Activated CD4-positive, alpha-beta T cell treated with anti-CD3 and anti-CD28 coated beads, Interleukin-2, amount 50 U/mL, for 1 hour (primary cell): ENCODE results near the gene AURKA.

Experiments
- DNase-seq: peaks from one replicate; pipeline ENCODE4 v3.0.0-alpha.2; 2020

Gene AURKA

DNA sequence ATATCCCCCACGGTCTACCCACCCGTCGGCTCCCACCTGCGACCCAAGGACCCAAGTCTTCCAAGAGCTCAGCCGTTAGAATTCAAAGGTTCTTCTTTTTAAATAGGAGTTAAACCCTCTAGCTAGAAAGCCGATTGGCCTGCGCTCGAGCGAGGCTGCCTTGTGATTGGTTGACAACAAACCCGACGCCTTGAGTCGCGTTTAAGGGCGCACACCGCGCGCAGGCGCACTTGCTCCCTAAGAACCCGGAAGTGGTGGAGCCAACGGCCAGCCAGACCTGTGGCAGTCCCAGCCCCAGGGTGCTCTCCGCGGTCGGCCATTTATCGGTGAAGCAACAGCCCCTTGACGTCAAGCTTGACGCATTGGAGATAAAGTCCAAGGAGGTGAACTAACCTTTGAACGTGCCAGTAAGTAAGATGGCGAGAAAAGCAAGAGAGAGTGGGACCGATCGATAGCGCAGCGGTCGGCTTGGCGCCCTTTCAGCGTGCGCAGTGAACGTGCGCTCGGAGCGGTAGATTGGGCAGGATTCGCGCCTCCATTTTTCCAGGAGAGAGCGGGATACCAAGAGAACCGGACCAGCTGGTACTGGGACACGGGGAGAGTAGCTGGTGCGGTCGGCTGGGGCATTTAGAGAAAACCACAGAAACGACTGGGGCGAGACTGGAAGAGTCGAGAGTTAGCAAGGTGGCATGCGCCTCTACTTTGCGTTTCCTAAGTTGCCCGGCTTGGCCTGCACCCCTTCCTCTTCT lies at the start of gene AURKA, which contains the start of gene CSTF1:
Gene AURKA, minus strand, starts transcription at position 84 of the 749 bp plus-strand sequence. CDS start 4,018 bp downstream, outside the sequence.
Gene CSTF1, plus strand, starts transcription at position 514 of the 749 bp plus-strand sequence. CDS start 2,908 bp downstream, outside the sequence.
- DNase-seq, result peak; percentile 99

DNA sequence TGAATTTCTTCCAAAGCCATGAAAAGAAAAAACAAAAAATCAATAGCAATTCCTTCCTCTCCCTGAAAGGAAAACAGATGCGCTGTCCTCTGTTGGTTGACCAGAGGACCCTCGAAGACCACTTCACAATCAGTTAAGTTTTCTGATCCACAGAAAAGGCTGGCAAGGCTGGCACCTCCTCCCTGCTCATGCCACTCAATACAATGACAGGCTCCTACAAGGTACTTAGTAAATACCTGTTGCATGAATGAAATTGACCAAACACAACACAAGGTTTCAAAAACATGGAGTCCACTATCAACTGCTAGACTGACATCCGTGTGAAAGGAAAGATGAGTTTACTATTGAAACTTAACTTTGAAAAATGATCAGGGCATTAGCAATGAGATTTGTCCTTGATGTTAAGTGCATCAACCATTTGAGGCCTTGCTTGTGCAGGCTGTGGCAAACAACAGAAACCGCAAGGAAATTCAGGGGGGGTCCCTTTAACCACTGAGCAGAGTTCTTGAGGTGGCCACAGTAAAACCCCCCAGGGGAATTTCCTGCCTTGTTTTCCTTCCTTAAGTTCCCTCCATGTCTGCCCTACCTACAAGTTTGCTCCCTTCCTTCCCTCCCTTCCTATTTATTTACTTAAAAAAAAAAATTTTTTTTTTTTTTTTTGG lies 48.5 kb upstream of the AURKA start:
- no peak for DNase-seq

DNA sequence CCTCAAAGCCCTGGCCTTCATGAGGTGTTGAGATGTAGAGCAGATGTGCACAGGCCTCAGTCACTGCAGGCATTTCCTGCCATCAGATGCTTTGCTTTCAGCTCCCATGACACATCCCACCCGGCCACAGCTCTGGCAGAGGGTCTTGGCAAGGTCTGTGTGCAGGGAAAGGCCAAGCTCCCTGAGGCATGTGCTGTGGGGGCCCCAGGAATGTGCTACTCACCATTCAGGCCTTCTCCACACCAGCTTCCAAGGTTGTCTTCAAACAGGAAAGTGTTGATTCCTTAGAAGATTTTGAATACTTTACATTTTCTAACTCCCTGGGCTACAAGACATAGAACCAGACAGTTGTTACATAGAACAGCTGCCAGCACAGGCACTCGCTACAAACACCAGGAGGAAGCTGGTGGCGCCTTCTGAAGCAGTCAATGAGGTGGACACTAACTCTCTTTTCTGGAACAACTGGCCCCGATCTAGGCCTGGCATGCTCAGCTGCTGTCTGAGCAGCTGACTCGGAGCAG lies 47.8 kb upstream of the AURKA start:
- DNase-seq, result no peak

DNA sequence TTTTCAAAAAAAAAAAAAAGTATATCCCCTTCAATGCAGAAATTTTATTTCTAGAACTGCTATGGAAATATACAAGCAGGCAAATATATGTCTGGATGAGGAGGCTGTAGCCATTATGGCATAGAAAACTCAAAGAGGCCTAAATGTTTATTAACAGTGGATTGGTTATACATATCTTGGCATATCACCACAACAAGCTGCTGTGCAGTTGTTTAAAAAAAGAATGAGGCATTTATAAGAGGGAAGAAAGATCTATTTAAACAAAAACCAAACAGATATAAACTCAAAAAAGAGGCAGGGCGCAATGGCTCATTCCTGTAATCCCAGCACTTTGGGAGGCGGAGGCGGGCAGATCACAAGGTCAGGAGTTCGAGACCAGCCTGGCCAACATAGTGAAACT lies 46.3 kb upstream of the AURKA start:
- no peak for DNase-seq

DNA sequence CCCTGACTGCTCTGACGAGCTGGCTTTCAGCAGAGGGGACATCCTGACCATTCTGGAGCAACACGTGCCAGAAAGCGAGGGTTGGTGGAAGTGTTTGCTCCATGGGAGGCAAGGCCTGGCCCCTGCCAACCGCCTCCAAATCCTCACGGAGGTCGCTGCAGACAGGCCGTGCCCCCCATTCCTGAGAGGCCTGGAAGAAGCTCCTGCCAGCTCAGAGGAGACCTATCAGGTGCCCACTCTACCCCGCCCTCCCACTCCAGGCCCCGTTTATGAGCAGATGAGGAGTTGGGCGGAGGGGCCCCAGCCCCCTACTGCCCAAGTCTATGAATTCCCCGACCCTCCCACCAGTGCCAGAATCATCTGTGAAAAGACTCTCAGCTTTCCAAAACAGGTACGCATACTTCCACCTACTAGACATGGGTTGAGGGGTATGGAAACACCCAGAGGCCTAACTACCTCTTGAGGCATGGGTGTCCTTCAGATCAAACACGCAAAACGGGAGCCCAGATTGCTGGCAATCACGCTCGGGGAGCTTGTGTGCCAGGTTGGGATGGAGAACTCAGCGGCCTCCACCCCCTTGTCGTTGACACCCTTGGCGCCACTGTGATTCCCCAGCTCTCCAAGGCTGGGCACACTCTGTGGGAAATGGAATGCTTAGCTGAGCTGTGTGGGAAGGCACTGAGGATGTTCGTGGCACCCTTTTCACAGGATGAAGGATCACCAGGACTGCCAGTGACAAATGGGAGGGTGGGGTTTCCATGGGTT lies 45.4 kb upstream of the AURKA start:
- no peak for DNase-seq

DNA sequence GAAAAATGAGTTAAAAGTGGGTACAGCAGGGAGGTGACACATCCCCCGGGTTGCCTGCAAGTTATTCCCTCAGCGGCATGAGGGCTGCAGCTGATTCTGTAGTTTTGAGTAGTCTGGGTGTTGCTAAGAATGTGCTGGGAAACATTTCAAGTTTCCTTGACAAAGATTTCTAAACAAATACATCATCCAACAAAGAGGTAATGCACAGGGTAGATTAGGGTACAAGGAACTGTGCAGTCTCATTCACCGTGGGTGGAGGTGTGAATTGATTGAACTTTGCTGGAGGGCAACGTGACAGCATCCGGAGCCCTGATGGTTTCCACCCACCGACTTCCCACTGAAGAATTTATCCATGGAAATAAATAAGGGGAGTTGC lies 41.9 kb upstream of the AURKA start:
- DNase-seq, result no peak

DNA sequence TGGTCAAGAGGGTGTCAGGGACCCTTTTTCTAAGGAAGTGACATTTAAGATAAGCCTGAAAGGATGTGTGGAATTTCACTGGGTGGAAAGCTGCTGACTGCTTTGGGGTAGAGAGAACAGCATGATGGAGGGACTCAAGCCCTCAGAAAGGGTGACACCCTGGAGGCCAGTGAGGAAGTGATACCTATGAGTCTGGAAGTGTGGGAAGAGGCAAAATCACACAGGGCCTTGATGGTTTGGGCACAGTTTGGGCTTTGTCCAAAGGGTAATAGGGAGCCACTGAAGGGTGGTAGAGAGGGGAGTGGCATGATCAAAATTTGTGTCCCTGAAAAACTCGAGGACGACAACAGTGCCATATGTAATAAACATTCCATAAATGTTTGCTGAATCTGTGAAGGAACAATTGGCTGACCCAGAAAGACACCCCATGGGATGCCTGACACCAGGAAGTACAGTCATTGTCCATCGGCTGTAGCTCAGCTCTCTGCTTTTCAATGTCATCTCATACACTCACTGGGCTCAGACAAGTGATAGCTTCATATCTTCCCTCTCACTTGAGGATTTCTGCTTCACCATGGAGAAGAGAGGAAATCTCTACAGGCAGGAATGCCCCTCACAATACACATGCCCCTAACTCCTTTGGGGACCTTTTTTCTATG lies 41.3 kb upstream of the AURKA start:
- DNase-seq, result no peak

DNA sequence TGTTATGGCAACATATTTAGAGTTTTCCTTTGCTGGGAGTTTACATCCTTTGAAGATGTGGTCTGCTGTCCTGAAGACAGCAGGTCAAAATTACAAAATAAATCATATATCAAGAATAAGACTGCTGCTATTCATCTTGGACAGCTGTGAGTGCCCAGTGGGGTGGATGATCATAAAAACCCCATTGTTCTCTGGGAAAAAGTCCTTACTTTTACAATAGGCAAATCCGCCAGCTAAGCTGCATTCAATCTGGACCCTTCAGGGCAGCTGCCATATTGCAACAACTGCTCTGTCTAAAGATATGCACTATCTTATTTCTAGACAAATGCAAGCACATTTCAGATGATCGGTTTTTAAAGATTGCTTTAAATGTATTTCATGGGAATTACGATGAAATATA lies 39.5 kb upstream of the AURKA start:
- DNase-seq, result no peak

DNA sequence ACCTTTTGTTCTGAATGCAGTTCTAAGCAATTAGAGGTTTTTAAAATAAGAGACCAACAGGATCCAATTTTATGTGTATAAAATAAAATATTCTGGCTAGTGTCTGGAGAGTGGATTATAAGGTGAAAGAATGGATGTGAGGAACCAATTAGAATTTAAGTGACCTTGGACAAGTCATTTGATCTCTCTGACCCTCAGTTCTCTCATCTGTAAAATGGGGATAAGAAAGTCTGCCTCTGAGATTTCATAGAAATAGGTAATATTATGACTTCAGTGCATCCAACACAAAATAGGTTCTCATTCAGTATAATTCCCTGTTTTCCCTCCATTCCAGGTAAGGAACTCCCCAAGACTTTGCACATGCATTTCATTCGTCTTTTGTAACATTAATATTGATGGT lies 38.9 kb upstream of the AURKA start:
- DNase-seq, result no peak

DNA sequence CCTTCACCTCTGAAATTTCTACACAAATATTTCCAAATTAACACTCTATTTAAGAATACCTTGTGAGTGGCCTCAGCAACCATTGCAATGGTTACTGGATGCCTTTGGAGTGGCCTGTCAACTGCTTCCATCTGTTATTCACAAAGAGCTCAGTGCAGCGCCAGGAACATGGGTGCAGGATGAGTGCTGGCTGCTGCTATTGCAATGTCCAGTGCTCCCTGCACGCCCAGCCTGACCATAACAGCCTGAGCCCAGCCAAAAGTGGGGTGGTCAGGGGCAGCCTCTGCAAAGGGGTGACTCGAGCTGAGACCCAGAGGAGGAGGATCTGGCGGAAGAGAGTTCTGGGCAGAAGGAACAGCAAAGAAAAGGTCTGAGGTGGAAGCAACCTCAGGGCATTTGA lies 38.4 kb upstream of the AURKA start:
- DNase-seq, result no peak

DNA sequence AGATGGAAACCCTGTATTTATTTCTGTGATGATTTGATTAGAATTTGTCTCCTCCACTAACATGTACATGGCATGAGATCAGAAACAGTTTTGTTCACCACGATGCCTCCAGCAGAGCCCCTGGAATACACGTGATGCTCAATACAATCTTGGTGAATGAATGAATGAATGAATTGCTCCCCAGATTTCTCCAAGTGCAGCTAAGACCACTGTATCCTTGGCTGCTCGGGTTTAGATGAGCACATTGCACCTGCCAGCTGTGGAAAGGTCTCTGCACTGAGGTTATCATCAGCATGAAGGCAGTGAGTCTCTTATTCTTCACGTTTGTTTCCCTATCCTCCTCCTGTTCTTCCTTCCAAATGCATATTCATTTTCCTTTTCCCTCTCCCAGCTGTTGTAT lies 37.9 kb upstream of the AURKA start:
- no peak for DNase-seq

DNA sequence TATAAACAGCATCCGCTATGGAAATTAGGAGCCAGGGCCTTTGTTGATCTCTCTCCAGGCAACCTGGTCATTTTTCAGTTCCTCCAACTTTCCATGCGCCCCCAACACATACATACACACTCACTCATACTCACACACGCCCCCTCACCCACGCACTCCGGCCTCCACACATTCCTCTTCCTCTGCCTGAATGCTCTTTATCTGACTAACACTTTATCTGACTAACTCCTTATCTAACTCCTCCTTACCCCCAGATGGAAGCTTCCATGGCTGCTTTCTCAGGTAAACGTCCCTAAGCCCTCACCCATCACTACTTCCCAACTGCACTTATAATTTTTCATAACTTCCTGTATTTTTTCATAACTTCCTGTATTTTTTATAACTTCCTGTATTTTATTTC lies 37.5 kb upstream of the AURKA start:
- DNase-seq, result no peak

DNA sequence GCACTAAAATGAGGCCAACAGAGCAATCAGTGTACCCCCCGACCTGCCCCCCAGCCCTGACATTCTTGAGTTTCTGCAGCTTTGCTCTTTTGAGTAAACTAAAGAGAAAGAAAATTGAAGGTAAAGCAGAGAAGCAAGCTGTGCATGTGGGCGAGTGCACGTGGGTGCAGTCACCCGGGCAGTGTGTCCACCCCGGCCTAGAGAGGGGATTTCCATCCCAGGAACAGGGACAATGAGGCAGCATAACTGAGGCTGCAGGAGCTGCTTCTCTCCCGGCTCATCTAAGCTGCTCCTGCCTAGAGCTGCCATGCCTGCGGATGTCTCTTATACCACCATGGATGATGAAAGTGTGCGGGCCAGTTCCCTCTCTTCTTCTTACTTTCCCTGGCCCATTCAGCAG lies 36.9 kb upstream of the AURKA start:
- no peak for DNase-seq

DNA sequence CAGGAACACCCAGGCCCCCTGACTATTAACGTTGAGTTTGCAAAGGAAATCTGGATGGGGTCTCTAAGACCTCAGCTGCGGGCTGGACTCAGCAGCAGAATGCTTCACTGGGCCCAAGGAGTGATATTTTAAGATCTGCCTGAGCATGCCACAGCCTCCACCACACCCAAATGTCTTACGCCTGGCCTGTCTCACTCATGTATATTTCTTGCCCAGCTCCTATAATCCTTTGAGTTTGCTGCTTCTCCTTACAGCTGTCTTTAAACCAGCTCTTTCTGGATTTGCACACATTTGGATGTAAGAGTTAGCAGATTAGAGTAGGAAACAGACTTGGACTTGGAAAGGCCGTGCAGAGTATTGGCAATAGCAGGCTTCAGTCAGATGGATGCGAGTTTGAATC lies 36.4 kb upstream of the AURKA start:
- DNase-seq, result no peak

DNA sequence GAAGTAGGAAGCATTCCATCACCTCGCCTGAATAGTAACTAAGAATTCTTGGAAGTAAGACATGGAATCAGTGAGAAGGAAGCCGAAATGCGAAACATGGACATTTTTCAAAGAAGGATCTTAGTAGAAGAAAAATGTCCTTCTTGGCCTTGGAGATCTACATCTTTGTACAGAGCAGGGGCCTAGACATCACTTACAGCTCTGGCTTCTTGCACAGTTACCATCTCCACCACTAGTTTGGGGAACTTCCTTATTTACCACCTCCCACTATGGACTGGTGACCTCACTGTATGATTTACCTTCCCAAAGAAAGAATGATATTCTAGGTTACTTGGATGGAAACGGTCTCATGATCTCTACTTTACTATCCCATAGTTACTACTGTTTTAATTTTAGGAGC lies 35.8 kb upstream of the AURKA start:
- no peak for DNase-seq

DNA sequence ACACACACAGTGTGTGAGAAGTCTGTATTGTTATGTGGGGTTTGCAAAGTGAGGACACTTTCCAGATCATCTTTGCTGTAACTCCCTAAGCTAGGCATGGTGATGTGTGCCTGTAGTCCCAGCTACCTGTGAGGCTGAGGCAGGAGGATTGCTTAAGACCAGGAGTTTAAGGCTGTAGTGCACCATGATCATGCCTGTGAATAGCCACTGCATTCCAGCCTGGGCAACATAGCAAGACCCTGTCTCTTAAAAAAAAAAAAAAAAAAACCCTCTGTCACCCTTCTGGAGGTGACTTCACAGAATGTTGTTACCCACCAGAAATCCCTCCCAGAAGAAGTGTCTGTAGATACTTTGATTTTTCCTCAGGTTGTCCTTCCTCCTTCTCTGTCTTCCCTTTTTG lies 34.9 kb upstream of the AURKA start:
- DNase-seq, result no peak

DNA sequence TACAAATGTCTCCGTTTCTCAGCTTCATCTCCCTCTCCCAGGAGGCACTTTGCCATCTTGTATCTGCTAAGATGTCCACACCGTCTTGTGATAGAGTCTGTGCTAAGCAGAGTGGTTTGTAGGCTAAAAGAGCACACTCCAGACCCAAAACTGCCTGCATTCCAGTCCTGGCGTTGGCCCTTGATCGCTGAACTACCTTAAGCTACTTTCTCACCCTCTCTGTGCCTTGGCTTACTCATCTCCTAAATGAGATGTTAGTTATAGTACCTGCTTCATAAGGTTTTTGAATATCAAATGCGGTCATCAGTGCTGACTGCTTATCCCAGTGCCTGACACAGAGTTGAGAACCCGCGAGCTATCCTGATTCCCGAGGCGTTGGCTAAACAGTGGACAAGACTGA lies 34.0 kb upstream of the AURKA start:
- no peak for DNase-seq

DNA sequence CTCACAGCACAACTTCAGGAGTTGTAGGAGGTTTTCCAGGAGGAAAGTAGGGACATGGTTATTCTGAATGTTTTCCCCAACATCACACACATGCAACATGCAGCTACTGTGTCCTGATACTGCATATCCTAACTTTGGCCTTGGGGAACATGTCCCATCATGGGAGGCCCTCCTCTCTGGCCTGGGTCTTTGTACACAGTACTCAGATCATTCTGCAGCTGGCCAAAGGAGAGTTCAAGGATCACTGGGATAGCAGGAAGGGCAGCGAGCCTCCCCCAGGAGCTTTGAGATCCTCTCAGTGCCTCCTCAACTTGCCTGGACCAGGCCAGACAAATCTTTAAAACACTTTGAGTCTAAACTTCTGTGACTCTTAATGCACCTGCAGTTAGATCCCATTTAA lies 32.9 kb upstream of the AURKA start:
- no peak for DNase-seq

DNA sequence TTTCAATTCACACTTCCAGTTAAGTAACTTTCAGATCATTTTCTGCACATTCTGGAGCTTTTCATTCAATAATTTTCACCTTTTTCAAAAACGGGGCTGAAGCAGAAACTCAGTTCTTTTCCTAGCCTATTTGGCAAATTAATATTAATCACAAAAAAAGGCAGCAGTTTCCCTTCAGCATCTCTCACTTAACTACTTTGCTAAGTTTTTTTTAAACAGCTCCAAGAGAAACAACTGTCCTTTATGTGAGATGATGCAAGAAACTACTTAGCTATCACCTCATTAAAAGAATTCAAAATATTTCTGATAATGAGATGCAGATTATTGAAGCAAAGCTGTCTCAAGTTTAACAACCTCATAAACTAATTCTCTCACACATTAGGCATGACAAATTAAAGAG lies 31.9 kb upstream of the AURKA start:
- no peak for DNase-seq

DNA sequence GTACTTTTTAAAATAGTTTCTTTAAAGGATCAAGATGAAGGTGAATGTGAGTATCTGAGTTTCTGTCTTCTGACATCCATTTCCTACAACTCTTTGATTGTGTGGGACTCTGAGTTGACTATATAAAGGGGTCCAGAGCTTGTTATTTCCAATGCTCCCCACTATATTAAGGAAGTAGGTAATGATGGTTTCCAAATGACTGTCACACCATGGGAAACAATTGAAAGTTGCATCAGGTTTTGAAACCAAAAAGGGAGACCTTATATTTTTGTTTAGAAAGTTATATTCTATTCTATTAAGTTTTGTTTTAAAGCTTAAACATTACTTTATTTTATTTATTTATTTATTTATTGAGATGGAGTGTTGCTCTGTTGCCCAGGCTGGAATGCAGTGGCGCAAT lies 31.2 kb upstream of the AURKA start:
- DNase-seq, result no peak

DNA sequence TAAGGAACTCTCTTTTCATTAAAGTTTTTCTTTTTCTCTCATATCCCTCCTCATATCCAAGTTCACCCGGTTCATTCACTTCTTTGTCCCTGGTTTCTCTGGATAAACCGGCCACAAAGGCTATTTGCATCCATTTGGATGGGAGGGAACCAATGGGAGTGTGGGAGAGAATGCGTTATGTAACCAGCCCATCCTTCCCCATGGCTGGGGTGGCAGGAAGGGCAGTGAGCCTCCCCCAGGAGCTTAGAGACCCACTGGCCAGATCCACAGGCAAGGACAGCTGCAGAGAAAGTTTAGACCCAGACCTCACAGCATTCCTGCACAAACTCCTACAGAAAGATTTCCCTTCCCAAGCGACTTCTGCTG lies 30.8 kb upstream of the AURKA start:
- DNase-seq, result no peak

DNA sequence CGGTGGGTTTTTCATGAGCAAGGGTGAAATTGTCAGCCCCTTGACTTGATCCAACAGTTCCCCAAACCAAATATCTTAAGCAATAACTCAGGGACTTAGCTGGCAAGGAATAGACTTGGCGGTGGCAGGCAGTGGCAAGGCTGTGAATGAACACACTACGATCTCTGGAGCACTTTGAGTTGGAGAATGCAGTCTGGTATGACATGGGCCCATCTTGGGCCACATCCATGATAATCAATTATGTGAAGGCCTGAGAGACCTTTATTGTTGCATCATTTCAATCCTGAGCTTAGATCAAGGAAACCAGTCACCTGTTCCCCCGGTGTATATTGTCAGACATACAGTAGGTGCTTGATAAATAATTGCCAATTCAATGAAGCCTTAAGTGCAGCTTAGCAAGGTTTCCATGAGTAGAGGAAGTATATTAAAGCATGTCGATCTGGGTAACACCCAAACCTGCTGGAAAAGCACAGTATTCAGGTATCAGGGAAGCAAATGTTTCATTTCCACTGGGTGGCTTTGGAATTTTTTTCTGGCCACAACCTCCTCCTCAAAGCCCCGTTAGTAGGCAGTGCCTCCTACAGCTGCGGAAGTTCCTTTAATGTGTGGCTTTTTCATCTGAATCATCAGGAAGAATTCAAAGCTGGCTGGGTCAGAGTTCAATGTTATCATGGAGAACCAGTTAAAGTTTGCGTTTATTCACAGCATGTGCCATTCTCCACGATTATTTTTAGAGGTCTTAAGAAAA lies 30.2 kb upstream of the AURKA start:
- no peak for DNase-seq
